ENCODE data around the gene PGRMC2. TPM values are rescaled to one million over a fixed set of nuclear protein-coding genes. Genes with fewer than 3 reads are reported as not detected.

Gene PGRMC2
- total RNA-seq (ENCODE audit: unreplicated experiment) = 28.2 TPM
- long read RNA-seq, partial matches to known transcripts = 0 of 5 reads
- long read RNA-seq, other reads (novel, unspliced or antisense) = 3 of 5 reads

- H3K27ac Mint-ChIP-seq (ENCODE audit: unreplicated experiment) = peak within 1 kb of the TSS; percentile 93
- no peak for TF ChIP-seq CTCF (IDR thresholded peaks at IDR 0.05; ENCODE audit: partially characterized antibody, unreplicated experiment)
- H3K4me1 Mint-ChIP-seq (ENCODE audit: low read depth, unreplicated experiment) = peaks cover 10% of the 10 kb centered on the region
- no peak for DNase-seq
- H3K4me3 Mint-ChIP-seq (ENCODE audit: unreplicated experiment) = peak within 1 kb of the TSS; percentile 91
- H3K36me3 Mint-ChIP-seq (ENCODE audit: unreplicated experiment) = no peaks in the 10 kb centered on the region
- H3K9me3 Mint-ChIP-seq (ENCODE audit: unreplicated experiment) = peaks cover 9% of the 10 kb centered on the region
- H3K27me3 Mint-ChIP-seq (ENCODE audit: unreplicated experiment) = peaks cover 7% of the 10 kb centered on the region
Measured at GRCh38 chr4:128287141-128287870, at the start of gene PGRMC2. PGRMC2 (minus strand) TSS chr4:128287813; CDS start chr4:128287790, 23 bp downstream.

GRCh38 chr4:128335541-128335940 lies 47.9 kb upstream of the PGRMC2 start:
- Mint-ChIP-seq H3K36me3 (ENCODE audit: unreplicated experiment) (no peaks in the 10 kb centered on the region), H3K27ac (ENCODE audit: unreplicated experiment) (no peak overlapping the region), H3K4me3 (ENCODE audit: unreplicated experiment) (no peak overlapping the region), H3K9me3 (ENCODE audit: unreplicated experiment) (no peaks in the 10 kb centered on the region), H3K4me1 (ENCODE audit: low read depth, unreplicated experiment) (no peaks in the 10 kb centered on the region), H3K27me3 (ENCODE audit: unreplicated experiment) (peaks cover 3% of the 10 kb centered on the region)
- TF ChIP-seq CTCF (IDR thresholded peaks at IDR 0.05; ENCODE audit: partially characterized antibody, unreplicated experiment) = no peak
- DNase-seq = no peak

- H3K36me3 Mint-ChIP-seq (ENCODE audit: unreplicated experiment) = no peaks in the 10 kb centered on the region
- no peaks in the 10 kb centered on the region for H3K4me1 Mint-ChIP-seq (ENCODE audit: low read depth, unreplicated experiment)
- no peak overlapping the region for H3K4me3 Mint-ChIP-seq (ENCODE audit: unreplicated experiment)
- peaks cover 3% of the 10 kb centered on the region for H3K27me3 Mint-ChIP-seq (ENCODE audit: unreplicated experiment)
- H3K9me3 Mint-ChIP-seq (ENCODE audit: unreplicated experiment) = no peaks in the 10 kb centered on the region
- no peak for DNase-seq
- TF ChIP-seq CTCF (IDR thresholded peaks at IDR 0.05; ENCODE audit: partially characterized antibody, unreplicated experiment) = no peak
- no peak overlapping the region for H3K27ac Mint-ChIP-seq (ENCODE audit: unreplicated experiment)
Measured at GRCh38 chr4:128334256-128334655, 46.6 kb upstream of the PGRMC2 start.

- TF ChIP-seq CTCF (IDR thresholded peaks at IDR 0.05; ENCODE audit: partially characterized antibody, unreplicated experiment) = no peak
- H3K4me1 Mint-ChIP-seq (ENCODE audit: low read depth, unreplicated experiment) = no peaks in the 10 kb centered on the region
- no peak for DNase-seq
- peaks cover 3% of the 10 kb centered on the region for H3K27me3 Mint-ChIP-seq (ENCODE audit: unreplicated experiment)
- H3K4me3 Mint-ChIP-seq (ENCODE audit: unreplicated experiment) = no peak overlapping the region
- H3K27ac Mint-ChIP-seq (ENCODE audit: unreplicated experiment) = no peak overlapping the region
- no peaks in the 10 kb centered on the region for H3K9me3 Mint-ChIP-seq (ENCODE audit: unreplicated experiment)
- no peaks in the 10 kb centered on the region for H3K36me3 Mint-ChIP-seq (ENCODE audit: unreplicated experiment)
Measured at GRCh38 chr4:128333309-128334018, 45.9 kb upstream of the PGRMC2 start.

GRCh38 chr4:128332081-128332480 lies 44.5 kb upstream of the PGRMC2 start:
- Mint-ChIP-seq H3K27ac (ENCODE audit: unreplicated experiment) (no peak overlapping the region), H3K9me3 (ENCODE audit: unreplicated experiment) (no peaks in the 10 kb centered on the region), H3K27me3 (ENCODE audit: unreplicated experiment) (peaks cover 3% of the 10 kb centered on the region), H3K4me1 (ENCODE audit: low read depth, unreplicated experiment) (no peaks in the 10 kb centered on the region), H3K4me3 (ENCODE audit: unreplicated experiment) (no peak overlapping the region), H3K36me3 (ENCODE audit: unreplicated experiment) (no peaks in the 10 kb centered on the region)
- no peak for DNase-seq
- TF ChIP-seq CTCF (IDR thresholded peaks at IDR 0.05; ENCODE audit: partially characterized antibody, unreplicated experiment) = no peak
